ENCODE results near the gene TEX29.

The TEX29 gene

GRCh38 chr13:111317571-111318345 is 2.7 kb upstream of the TEX29 start:
- H3K4me3 ChIP-seq (ENCODE audit: low read length) = no peak overlapping the region
- no peak overlapping the region for H2AFZ ChIP-seq (ENCODE audit: low read depth, low read length)
- H3K27me3 ChIP-seq (ENCODE audit: insufficient read depth, low read length) = no peaks in the 10 kb centered on the region

GRCh38 chr13:111318386-111318785 is 2.1 kb upstream of the TEX29 start:
- Histone ChIP-seq H3K27me3 (ENCODE audit: insufficient read depth, low read length) (no peaks in the 10 kb centered on the region), H3K9me3 (ENCODE audit: low read length) (peaks cover 4% of the 10 kb centered on the region), H3K36me3 (ENCODE audit: insufficient read depth, low read length) (peaks cover 3% of the 10 kb centered on the region), H3K4me3 (ENCODE audit: low read length) (no peak overlapping the region), H2AFZ (ENCODE audit: low read depth, low read length) (no peak overlapping the region), H3K4me1 (ENCODE audit: insufficient read depth, low read length) (no peaks in the 10 kb centered on the region)

More at GRCh38 chr13:111317571-111318345, 2.7 kb upstream of the TEX29 start:
- Histone ChIP-seq H3K4me1 (ENCODE audit: insufficient read depth, low read length) (no peaks in the 10 kb centered on the region), H3K9me3 (ENCODE audit: low read length) (peaks cover 10% of the 10 kb centered on the region), H3K36me3 (ENCODE audit: insufficient read depth, low read length) (peaks cover 5% of the 10 kb centered on the region)

- Histone ChIP-seq H2AFZ (ENCODE audit: low read depth, low read length) (no peak overlapping the region), H3K27me3 (ENCODE audit: insufficient read depth, low read length) (no peaks in the 10 kb centered on the region), H3K9me3 (ENCODE audit: low read length) (peaks cover 3% of the 10 kb centered on the region), H3K4me1 (ENCODE audit: insufficient read depth, low read length) (no peaks in the 10 kb centered on the region), H3K36me3 (ENCODE audit: insufficient read depth, low read length) (peaks cover 3% of the 10 kb centered on the region), H3K4me3 (ENCODE audit: low read length) (no peak overlapping the region)
These were observed 921 bp upstream of the TEX29 start for GRCh38 chr13:111319521-111319920.

GRCh38 chr13:111322001-111322915 is 1.8 kb downstream of the TEX29 start:
- peaks cover under 1% of the 10 kb centered on the region for H3K9me3 ChIP-seq (ENCODE audit: low read length)
- H3K4me1 ChIP-seq (ENCODE audit: insufficient read depth, low read length) = no peaks in the 10 kb centered on the region
- H3K4me3 ChIP-seq (ENCODE audit: low read length) = no peak overlapping the region

GRCh38 chr13:111322916-111323331 is 2.5 kb downstream of the TEX29 start:
- Histone ChIP-seq H3K4me1 (ENCODE audit: insufficient read depth, low read length) (no peaks in the 10 kb centered on the region), H3K4me3 (ENCODE audit: low read length) (no peak overlapping the region), H2AFZ (ENCODE audit: low read depth, low read length) (no peak overlapping the region), H3K36me3 (ENCODE audit: insufficient read depth, low read length) (no peaks in the 10 kb centered on the region), H3K27me3 (ENCODE audit: insufficient read depth, low read length) (no peaks in the 10 kb centered on the region), H3K9me3 (ENCODE audit: low read length) (no peaks in the 10 kb centered on the region)

More at GRCh38 chr13:111322001-111322915, 1.8 kb downstream of the TEX29 start:
- Histone ChIP-seq H3K36me3 (ENCODE audit: insufficient read depth, low read length) (no peaks in the 10 kb centered on the region), H2AFZ (ENCODE audit: low read depth, low read length) (no peak overlapping the region), H3K27me3 (ENCODE audit: insufficient read depth, low read length) (no peaks in the 10 kb centered on the region)

GRCh38 chr13:111323549-111323948 is 3.1 kb downstream of the TEX29 start:
- Histone ChIP-seq H3K27me3 (ENCODE audit: insufficient read depth, low read length) (no peaks in the 10 kb centered on the region), H3K4me1 (ENCODE audit: insufficient read depth, low read length) (no peaks in the 10 kb centered on the region), H3K9me3 (ENCODE audit: low read length) (no peaks in the 10 kb centered on the region), H2AFZ (ENCODE audit: low read depth, low read length) (no peak overlapping the region), H3K4me3 (ENCODE audit: low read length) (no peak overlapping the region), H3K36me3 (ENCODE audit: insufficient read depth, low read length) (no peaks in the 10 kb centered on the region)

GRCh38 chr13:111323950-111324651 is 3.7 kb downstream of the TEX29 start:
- Histone ChIP-seq H3K36me3 (ENCODE audit: insufficient read depth, low read length) (no peaks in the 10 kb centered on the region), H3K4me3 (ENCODE audit: low read length) (no peak overlapping the region), H2AFZ (ENCODE audit: low read depth, low read length) (no peak overlapping the region)

GRCh38 chr13:111324736-111325135 is 4.3 kb downstream of the TEX29 start:
- no peaks in the 10 kb centered on the region for H3K4me1 ChIP-seq (ENCODE audit: insufficient read depth, low read length)
- no peaks in the 10 kb centered on the region for H3K9me3 ChIP-seq (ENCODE audit: low read length)
- no peak overlapping the region for H2AFZ ChIP-seq (ENCODE audit: low read depth, low read length)
- H3K27me3 ChIP-seq (ENCODE audit: insufficient read depth, low read length) = no peaks in the 10 kb centered on the region
- H3K36me3 ChIP-seq (ENCODE audit: insufficient read depth, low read length) = no peaks in the 10 kb centered on the region
- H3K4me3 ChIP-seq (ENCODE audit: low read length) = no peak overlapping the region

More at GRCh38 chr13:111323950-111324651, 3.7 kb downstream of the TEX29 start:
- Histone ChIP-seq H3K27me3 (ENCODE audit: insufficient read depth, low read length) (no peaks in the 10 kb centered on the region), H3K9me3 (ENCODE audit: low read length) (no peaks in the 10 kb centered on the region), H3K4me1 (ENCODE audit: insufficient read depth, low read length) (no peaks in the 10 kb centered on the region)

- Histone ChIP-seq H3K4me3 (ENCODE audit: low read length) (no peak overlapping the region), H3K27me3 (ENCODE audit: insufficient read depth, low read length) (no peaks in the 10 kb centered on the region), H3K9me3 (ENCODE audit: low read length) (no peaks in the 10 kb centered on the region), H2AFZ (ENCODE audit: low read depth, low read length) (no peak overlapping the region), H3K36me3 (ENCODE audit: insufficient read depth, low read length) (no peaks in the 10 kb centered on the region), H3K4me1 (ENCODE audit: insufficient read depth, low read length) (no peaks in the 10 kb centered on the region)
These were observed 4.9 kb downstream of the TEX29 start for GRCh38 chr13:111325146-111325890.

- H3K36me3 ChIP-seq (ENCODE audit: insufficient read depth, low read length) = no peaks in the 10 kb centered on the region
- H3K9me3 ChIP-seq (ENCODE audit: low read length) = peaks cover 2% of the 10 kb centered on the region
- no peaks in the 10 kb centered on the region for H3K27me3 ChIP-seq (ENCODE audit: insufficient read depth, low read length)
- no peaks in the 10 kb centered on the region for H3K4me1 ChIP-seq (ENCODE audit: insufficient read depth, low read length)
- no peak overlapping the region for H3K4me3 ChIP-seq (ENCODE audit: low read length)
- no peak overlapping the region for H2AFZ ChIP-seq (ENCODE audit: low read depth, low read length)
These were observed 5.6 kb downstream of the TEX29 start for GRCh38 chr13:111325941-111326620.

GRCh38 chr13:111326621-111326965 is 6.2 kb downstream of the TEX29 start:
- peaks cover 2% of the 10 kb centered on the region for H3K9me3 ChIP-seq (ENCODE audit: low read length)
- H2AFZ ChIP-seq (ENCODE audit: low read depth, low read length) = no peak overlapping the region
- no peak overlapping the region for H3K4me3 ChIP-seq (ENCODE audit: low read length)
- H3K4me1 ChIP-seq (ENCODE audit: insufficient read depth, low read length) = no peaks in the 10 kb centered on the region
- H3K36me3 ChIP-seq (ENCODE audit: insufficient read depth, low read length) = no peaks in the 10 kb centered on the region
- no peaks in the 10 kb centered on the region for H3K27me3 ChIP-seq (ENCODE audit: insufficient read depth, low read length)
